Hypothalamus (tissue), 51 donors: ENCODE measurements around the gene ABHD17B.

ENCODE experiments used
- DNase-seq, 51 donors: peaks; one replicate each; lab custom pipeline; 2025; lab: John Stamatoyannopoulos, UW

Gene ABHD17B

GRCh38 chr9:71879644-71880174 lies 31.3 kb downstream of the ABHD17B start:
- no peak for DNase-seq

- DNase-seq, result no peak
Measured at GRCh38 chr9:71878327-71879274, 32.4 kb downstream of the ABHD17B start.

- no peak for DNase-seq
Measured at GRCh38 chr9:71876829-71877228, 34.2 kb downstream of the ABHD17B start.

GRCh38 chr9:71876106-71876505 lies 34.9 kb downstream of the ABHD17B start:
- no peak for DNase-seq

GRCh38 chr9:71875345-71875744 lies 35.6 kb downstream of the ABHD17B start:
- no peak for DNase-seq

- DNase-seq, result no peak
Measured at GRCh38 chr9:71863631-71864030, 47.4 kb downstream of the ABHD17B start.

GRCh38 chr9:71861618-71862017 lies 49.4 kb downstream of the ABHD17B start:
- no peak for DNase-seq

GRCh38 chr9:71859939-71860338 lies 51.1 kb downstream of the ABHD17B start:
- DNase-seq, result no peak

GRCh38 chr9:71858812-71859211 lies 52.2 kb downstream of the ABHD17B start:
- no peak for DNase-seq

GRCh38 chr9:71858102-71858798 lies 52.7 kb downstream of the ABHD17B start:
- DNase-seq, result no peak

GRCh38 chr9:71857159-71857558 lies 53.8 kb downstream of the ABHD17B start:
- no peak for DNase-seq

- DNase-seq, result no peak
Measured at GRCh38 chr9:71854811-71855210, 56.2 kb downstream of the ABHD17B start.

GRCh38 chr9:71853084-71853483 lies 57.9 kb downstream of the ABHD17B start:
- no peak for DNase-seq

GRCh38 chr9:71850996-71851395 lies 60.0 kb downstream of the ABHD17B start:
- DNase-seq, result no peak

GRCh38 chr9:71847892-71848291 lies 63.1 kb downstream of the ABHD17B start:
- no peak for DNase-seq

- no peak for DNase-seq
Measured at GRCh38 chr9:71844808-71845207, 66.2 kb downstream of the ABHD17B start.

- no peak for DNase-seq
Measured at GRCh38 chr9:71839668-71840067, 71.3 kb downstream of the ABHD17B start.

- DNase-seq, result no peak
Measured at GRCh38 chr9:71835596-71835995, 75.4 kb downstream of the ABHD17B start.

- DNase-seq, result no peak
Measured at GRCh38 chr9:71830929-71831328, 80.1 kb downstream of the ABHD17B start.

GRCh38 chr9:71830153-71830552 lies 80.8 kb downstream of the ABHD17B start:
- peak in 43 of 51 donors; percentile 1 to 94 (median 61) for DNase-seq

- DNase-seq, result no peak
Measured at GRCh38 chr9:71826279-71826678, 84.7 kb downstream of the ABHD17B start.

- no peak for DNase-seq
Measured at GRCh38 chr9:71824257-71824656, 86.7 kb downstream of the ABHD17B start.
